C4-2B (cell line): ENCODE measurements around the gene DYRK1A.
"Not testable (repeated sequence)": the region's sequence is repeated elsewhere in the genome, so short reads cannot be mapped to it uniquely, and the experiment has no call there.

Experiments used
- H3K27ac ChIP-seq: fragments of 450-650 bp; 2 replicates; pipeline ENCODE4 v1.5.1; 2017
- CTCF ChIP-seq: fragments of 450-650 bp; conservative IDR thresholded peaks from 2 replicates; pipeline ENCODE4 v1.5.1; 2017; ENCODE audit warnings: mild to moderate bottlenecking
- ZFX ChIP-seq: fragments of 450-650 bp; IDR thresholded peaks from 2 replicates; pipeline ENCODE4 v1.6.1; 2017

DYRK1A gene

DNA sequence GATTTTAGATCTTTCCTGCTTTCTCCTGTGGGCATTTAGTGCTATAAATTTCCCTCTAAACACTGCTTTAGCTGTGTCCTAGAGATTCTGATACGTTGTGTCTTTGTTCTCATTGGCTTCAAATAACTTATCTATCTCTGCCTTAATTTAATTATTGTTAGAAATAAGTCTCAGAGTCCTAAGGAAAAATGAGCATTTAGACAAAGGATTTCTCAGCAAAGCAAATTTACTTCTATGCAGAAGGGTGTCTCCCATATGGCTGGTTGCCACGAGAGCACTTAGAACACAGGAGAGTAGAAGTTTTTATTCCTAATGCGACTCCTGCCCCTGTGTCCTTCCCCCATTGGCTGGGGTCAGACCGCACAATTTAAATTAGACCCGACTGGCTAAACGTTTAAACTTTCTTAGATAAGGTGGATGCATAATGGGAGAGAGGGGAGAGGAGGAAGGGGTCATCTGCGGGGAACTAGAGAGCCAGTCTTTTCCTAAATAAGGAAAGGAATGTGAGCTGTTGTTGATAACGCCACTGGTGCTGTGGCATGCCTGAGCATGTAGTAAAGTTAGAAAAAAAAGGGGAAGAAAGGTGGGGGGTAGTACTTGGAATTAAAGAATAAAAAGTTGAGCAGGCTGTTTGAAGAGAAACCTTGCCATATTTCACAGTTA, 170.2 kb downstream of the DYRK1A start:
- H3K27ac ChIP-seq, result no peak overlapping the region
- TF ChIP-seq ZFX, result no peak
- no peak for TF ChIP-seq CTCF

GRCh38 chr21:37537391-37537996, 170.9 kb downstream of the DYRK1A start:
- TF ChIP-seq ZFX (no peak), CTCF (no peak)
- H3K27ac ChIP-seq, result no peak overlapping the region

- TF ChIP-seq CTCF (no peak), ZFX (no peak)
- no peak overlapping the region for H3K27ac ChIP-seq
These were observed 172.5 kb downstream of the DYRK1A start for GRCh38 chr21:37538971-37539590.

DNA sequence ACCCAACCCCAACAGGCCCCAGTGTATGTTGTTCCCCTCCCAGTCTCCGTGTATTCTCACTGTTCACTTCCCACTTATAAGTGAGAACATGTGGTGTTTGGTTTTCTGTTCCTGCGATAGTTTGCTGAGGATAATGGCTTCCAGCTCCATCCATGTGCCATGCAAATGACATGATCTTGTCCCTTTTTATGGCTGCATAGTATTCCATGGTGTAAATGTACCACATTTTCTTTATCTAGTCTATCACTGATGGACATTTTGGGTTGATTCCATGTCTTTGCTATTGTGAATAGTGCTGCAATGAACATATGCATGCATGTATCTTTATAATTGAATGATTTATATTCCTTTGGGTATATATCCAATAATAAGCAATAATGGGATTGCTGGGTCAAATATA, 174.6 kb downstream of the DYRK1A start:
- not testable (repeated sequence) for H3K27ac ChIP-seq

- H3K27ac ChIP-seq, result no peak overlapping the region
- no peak for TF ChIP-seq ZFX
- TF ChIP-seq CTCF, result no peak
These were observed 175.9 kb downstream of the DYRK1A start for GRCh38 chr21:37542512-37542911.

GRCh38 chr21:37546299-37546908, 179.8 kb downstream of the DYRK1A start:
- no peak overlapping the region for H3K27ac ChIP-seq
- TF ChIP-seq CTCF (no peak), ZFX (no peak)

- H3K27ac ChIP-seq, result no peak overlapping the region
- TF ChIP-seq CTCF (no peak), ZFX (no peak)
These were observed 180.5 kb downstream of the DYRK1A start for GRCh38 chr21:37546949-37547614.
